Activated B cell treated with CpG ODN at 0.5 μM for 24 hours (primary cell): ENCODE results near the gene DERL3. TPM values are rescaled to one million over a fixed set of nuclear protein-coding genes. Genes with fewer than 3 reads are reported as not detected.
A peak's percentile ranks its signal among the peaks of the same experiment; 100 is the strongest.

ENCODE experiments used
- ATAC-seq: fragments of 200-7000 bp; cut with Tn5 transposase; one replicate; pipeline ENCODE4 v1.10.0; 2021; ENCODE audit warnings: low read depth, mild to moderate bottlenecking, moderate library complexity
- CTCF ChIA-PET: fragments of 350-600 bp; sonication (Branson Sonifier 250); formaldehyde crosslinking; loops from one replicate; lab custom pipeline; 2021; ENCODE audit warnings: antibody characterized with exemption; lab: Charles Lee
- POLR2A ChIA-PET: fragments of 350-600 bp; sonication (Branson Sonifier 250); formaldehyde crosslinking; loops from one replicate; lab custom pipeline; 2021; ENCODE audit warnings: antibody characterized with exemption; lab: Charles Lee
- DNase-seq: peaks from one replicate; pipeline ENCODE4 v3.0.0; 2022
- H3K27ac Mint-ChIP-seq: one replicate; pipeline ENCODE4 v1.8.0; 2020; ENCODE audit warnings: mixed read lengths
- H3K27me3 Mint-ChIP-seq: one replicate; pipeline ENCODE4 v1.8.0; 2021; ENCODE audit warnings: mixed read lengths
- H3K36me3 Mint-ChIP-seq: one replicate; pipeline ENCODE4 v1.8.0; 2021; ENCODE audit warnings: low read depth, mixed read lengths
- H3K4me1 Mint-ChIP-seq: one replicate; pipeline ENCODE4 v1.8.0; 2021; ENCODE audit warnings: mixed read lengths
- H3K4me3 Mint-ChIP-seq: one replicate; pipeline ENCODE4 v1.8.0; 2020; ENCODE audit warnings: mild to moderate bottlenecking, mixed read lengths
- H3K9me3 Mint-ChIP-seq: one replicate; pipeline ENCODE4 v1.8.0; 2020; ENCODE audit warnings: mixed read lengths
- CTCF ChIP-seq: fragments of 200-600 bp; IDR thresholded peaks from one replicate; pipeline ENCODE4 v1.8.0; 2022; ENCODE audit warnings: antibody characterized with exemption, mild to moderate bottlenecking
- intact Hi-C: fragments of 100-400 bp; cut with micrococcal nuclease; formaldehyde crosslinking; loops from one replicate; pipeline ENCODE4 v1.15.1; 2024
- total RNA-seq: library from RNA; stranded (reverse); gene quantifications from 2 replicates; pipeline ENCODE4 v1.2.3, GENCODE V29; 2022

The DERL3 gene
- total RNA-seq, 1 donor from 2014 or later: 18.3 TPM

- ChIA-PET POLR2A (interaction anchor here (0.6 to 1.0 kb wide), 2 partner anchors 15 to 41 kb away, joined by 4 read pairs; partner anchors contain the start of gene SLC2A11), CTCF (no interaction called here)
- peaks cover 83% of the 10 kb centered on the region for H3K4me1 Mint-ChIP-seq
- H3K36me3 Mint-ChIP-seq: no peaks in the 10 kb centered on the region
- H3K27ac Mint-ChIP-seq: peak overlapping the region; percentile 70
- ATAC-seq (no peak), DNase-seq (no peak)
- no peak for TF ChIP-seq CTCF
- no peaks in the 10 kb centered on the region for H3K27me3 Mint-ChIP-seq
- no peaks in the 10 kb centered on the region for H3K9me3 Mint-ChIP-seq
- no peak overlapping the region for H3K4me3 Mint-ChIP-seq
- intact Hi-C loops: loop anchor here (10.0 kb wide), 1 partner anchor 438 kb away; no protein-coding TSS in a partner anchor
Observed at GRCh38 chr22:23842599-23842998, 3.8 kb upstream of the DERL3 start.

- no peaks in the 10 kb centered on the region for H3K27me3 Mint-ChIP-seq
- H3K9me3 Mint-ChIP-seq: no peaks in the 10 kb centered on the region
- TF ChIP-seq CTCF: no peak
- peak overlapping the region; percentile 95 for H3K27ac Mint-ChIP-seq
- H3K4me1 Mint-ChIP-seq: peaks cover 84% of the 10 kb centered on the region
- no peak for ATAC-seq
- DNase-seq: no peak
- POLR2A ChIA-PET: interaction anchor here (0.5 kb wide), 1 partner anchor 84 kb away, joined by 4 read pairs; no protein-coding TSS in a partner anchor
- CTCF ChIA-PET: no interaction called here
- intact Hi-C loops: loop anchor here (10.0 kb wide), 1 partner anchor 437 kb away; no protein-coding TSS in a partner anchor
- no peak overlapping the region for H3K4me3 Mint-ChIP-seq
- no peaks in the 10 kb centered on the region for H3K36me3 Mint-ChIP-seq
Observed at GRCh38 chr22:23841736-23842445, 3.1 kb upstream of the DERL3 start.

GRCh38 chr22:23841292-23841691, 2.5 kb upstream of the DERL3 start:
- H3K27ac Mint-ChIP-seq: peak overlapping the region; percentile 95
- DNase-seq (no peak), ATAC-seq (no peak)
- no peak for TF ChIP-seq CTCF
- peaks cover 5% of the 10 kb centered on the region for H3K36me3 Mint-ChIP-seq
- no peaks in the 10 kb centered on the region for H3K9me3 Mint-ChIP-seq
- intact Hi-C loops: loop anchor here (10.0 kb wide), 1 partner anchor 436 kb away; no protein-coding TSS in a partner anchor
- no peaks in the 10 kb centered on the region for H3K27me3 Mint-ChIP-seq
- ChIA-PET CTCF (no interaction called here), POLR2A (interaction anchor here (0.5 kb wide), 1 partner anchor 83 kb away, joined by 4 read pairs; no protein-coding TSS in a partner anchor)
- H3K4me3 Mint-ChIP-seq: peak overlapping the region; percentile 33
- peaks cover 84% of the 10 kb centered on the region for H3K4me1 Mint-ChIP-seq

GRCh38 chr22:23840026-23840425, 1.2 kb upstream of the DERL3 start:
- peaks cover 84% of the 10 kb centered on the region for H3K4me1 Mint-ChIP-seq

More at GRCh38 chr22:23840026-23840425, 1.2 kb upstream of the DERL3 start:
- POLR2A ChIA-PET: no interaction called here
- Mint-ChIP-seq H3K36me3 (peaks cover 17% of the 10 kb centered on the region), H3K27me3 (no peaks in the 10 kb centered on the region), H3K4me3 (no peak overlapping the region), H3K9me3 (no peaks in the 10 kb centered on the region), H3K27ac (peak overlapping the region; percentile 95)
- TF ChIP-seq CTCF: no peak
- CTCF ChIA-PET: no interaction called here
- no peak for ATAC-seq
- DNase-seq: no peak
- intact Hi-C loops: loop anchor here (10.0 kb wide), 1 partner anchor 435 kb away; no protein-coding TSS in a partner anchor
